Stimulated activated CD8-positive, alpha-beta memory T cell treated with anti-CD3 and anti-CD28 coated beads, Interleukin-7, amount 100 ng/mL, for 1 hour (primary cell): ENCODE measurements around the gene RGS18.
"Not testable (repeated sequence)": the region's sequence is repeated elsewhere in the genome, so short reads cannot be mapped to it uniquely, and the experiment has no call there.

Experiments used
- DNase-seq, 2 donors: peaks; one replicate each; pipeline ENCODE4 v3.0.0-alpha.2; 2020; ENCODE audit warnings: low read depth in 2 of 2

RGS18 gene

GRCh38 chr1:192165002-192165401, 6.7 kb downstream of the RGS18 start:
- DNase-seq: not testable (repeated sequence)

- DNase-seq: no peak
Measured at GRCh38 chr1:192167011-192167410, 8.7 kb downstream of the RGS18 start.

GRCh38 chr1:192167911-192168700, 9.8 kb downstream of the RGS18 start:
- DNase-seq: no peak

- no peak for DNase-seq
Measured at GRCh38 chr1:192168964-192169363, 10.7 kb downstream of the RGS18 start.

- no peak for DNase-seq
Measured at GRCh38 chr1:192170196-192170984, 12.1 kb downstream of the RGS18 start.

GRCh38 chr1:192171123-192171522, 12.9 kb downstream of the RGS18 start:
- no peak for DNase-seq

- no peak for DNase-seq
Measured at GRCh38 chr1:192175971-192176370, 17.7 kb downstream of the RGS18 start.

GRCh38 chr1:192183788-192184187, 25.5 kb downstream of the RGS18 start:
- DNase-seq: no peak

GRCh38 chr1:192186197-192186596, 27.9 kb downstream of the RGS18 start:
- no peak for DNase-seq

- DNase-seq: no peak
Measured at GRCh38 chr1:192190066-192190465, 31.8 kb downstream of the RGS18 start.

GRCh38 chr1:192201303-192201702, 43.0 kb downstream of the RGS18 start:
- DNase-seq: no peak

- no peak for DNase-seq
Measured at GRCh38 chr1:192224396-192224795, 66.1 kb downstream of the RGS18 start.

- no peak for DNase-seq
Measured at GRCh38 chr1:192224846-192225245, 66.6 kb downstream of the RGS18 start.

GRCh38 chr1:192225266-192225665, 67.0 kb downstream of the RGS18 start:
- no peak for DNase-seq

- no peak for DNase-seq
Measured at GRCh38 chr1:192225703-192226102, 67.4 kb downstream of the RGS18 start.

GRCh38 chr1:192227330-192227729, 69.1 kb downstream of the RGS18 start:
- no peak for DNase-seq

GRCh38 chr1:192227980-192228379, 69.7 kb downstream of the RGS18 start:
- DNase-seq: not testable (repeated sequence)

GRCh38 chr1:192232817-192233417, 74.7 kb downstream of the RGS18 start:
- no peak for DNase-seq

GRCh38 chr1:192235127-192235526, 76.9 kb downstream of the RGS18 start:
- no peak for DNase-seq
